ENCODE measurements around the gene PLD3.

DNA sequence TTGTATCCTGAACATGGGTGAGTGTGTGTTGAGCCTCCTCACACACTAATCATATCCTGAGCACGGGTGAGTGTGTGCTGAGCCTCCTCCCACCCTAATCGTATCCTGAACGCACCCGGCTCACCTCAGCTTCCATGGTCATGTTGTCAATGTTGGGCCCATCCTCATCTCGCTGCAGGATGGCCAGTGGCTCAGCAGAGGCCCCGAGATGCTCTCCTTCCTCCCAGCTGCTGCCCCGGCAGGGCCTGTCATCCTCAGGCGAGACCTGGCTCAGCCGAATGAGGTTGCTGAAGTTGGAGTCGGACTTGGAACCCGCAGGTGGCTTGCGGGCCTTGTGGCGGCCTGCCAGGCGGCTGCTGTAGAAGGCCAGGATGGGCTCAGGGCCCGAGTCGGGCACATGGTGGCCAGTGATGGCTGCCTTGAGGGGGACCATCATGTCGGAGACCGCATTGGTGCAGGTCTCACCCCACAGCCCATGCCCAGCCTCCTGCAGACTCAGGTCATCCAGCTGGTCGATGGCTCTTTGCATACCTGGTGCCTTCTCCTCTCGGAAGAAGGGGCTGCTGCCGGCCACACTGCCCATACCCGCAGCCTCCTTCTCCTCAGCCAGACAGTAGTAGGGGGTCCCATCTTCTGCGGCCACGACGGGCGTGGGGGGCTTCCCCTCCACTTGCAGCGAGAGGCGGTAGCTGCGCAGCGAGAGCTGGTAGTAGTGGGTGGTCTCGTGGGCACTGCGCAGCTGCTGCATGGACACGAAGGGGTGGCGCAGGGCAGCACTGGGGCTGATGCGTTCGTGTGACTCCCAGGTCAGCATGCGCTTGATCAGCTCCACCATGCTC is 31.9 kb downstream of the PLD3 start:
- no peak for TF ChIP-seq CTCF (optimal IDR thresholded peaks at IDR 0.05 in 1 of 3, IDR thresholded peaks at IDR 0.05 in 1 of 3, conservative IDR thresholded peaks at IDR 0.05 in 1 of 3; ENCODE audit: extremely low read depth in 1 of 3, insufficient read depth in 2 of 3, low read length in 3 of 3)
- TF ChIP-seq EZH2 (IDR thresholded peaks at IDR 0.05; ENCODE audit: low read length) = no peak
